Endothelial cell of umbilical vein (primary cell): ENCODE measurements around the gene ANXA9.

Source experiments
- POLR2A ChIP-seq: IDR thresholded peaks from 2 replicates; pipeline ENCODE4 v1.6.1; 2012; ENCODE audit warnings: low read depth, mild to moderate bottlenecking, control low read depth, low read length
- TF ChIP-seq, protein P1 (sequence below), 2 donors: IDR thresholded peaks; 1 replicate in 1 of 2; 2 replicates in 1 of 2; pipeline ENCODE4 v1.5.1; 2011; ENCODE audit warnings: low read length in 2 of 2, mild to moderate bottlenecking in 2 of 2, moderate library complexity in 2 of 2, control low read depth in 1 of 2, inconsistent platforms in 1 of 2, low read depth in 1 of 2; ENCODE audit not compliant: insufficient read depth in 1 of 2; ENCODE audit errors: extremely low read depth in 1 of 2

DNA sequence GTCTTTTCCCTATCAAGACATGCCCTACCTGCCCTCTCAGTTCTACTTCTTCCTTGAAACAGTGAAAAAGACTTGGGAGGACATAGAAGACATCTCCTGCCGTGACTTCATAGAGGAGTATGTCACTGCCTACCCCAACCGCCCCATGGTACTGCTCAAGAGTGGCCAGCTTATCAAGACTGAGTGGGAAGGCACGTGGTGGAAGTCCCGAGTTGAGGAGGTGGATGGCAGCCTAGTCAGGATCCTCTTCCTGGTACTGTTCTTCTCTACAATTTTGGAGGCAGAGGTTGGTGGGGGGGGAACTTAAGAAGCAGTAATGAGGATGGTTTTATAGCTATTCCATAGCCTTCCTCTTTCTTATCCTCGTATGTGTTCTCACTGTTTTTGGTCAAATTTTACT is 37.2 kb upstream of the ANXA9 start:
- no peak for TF ChIP-seq POLR2A
- TF ChIP-seq, protein P1, sequence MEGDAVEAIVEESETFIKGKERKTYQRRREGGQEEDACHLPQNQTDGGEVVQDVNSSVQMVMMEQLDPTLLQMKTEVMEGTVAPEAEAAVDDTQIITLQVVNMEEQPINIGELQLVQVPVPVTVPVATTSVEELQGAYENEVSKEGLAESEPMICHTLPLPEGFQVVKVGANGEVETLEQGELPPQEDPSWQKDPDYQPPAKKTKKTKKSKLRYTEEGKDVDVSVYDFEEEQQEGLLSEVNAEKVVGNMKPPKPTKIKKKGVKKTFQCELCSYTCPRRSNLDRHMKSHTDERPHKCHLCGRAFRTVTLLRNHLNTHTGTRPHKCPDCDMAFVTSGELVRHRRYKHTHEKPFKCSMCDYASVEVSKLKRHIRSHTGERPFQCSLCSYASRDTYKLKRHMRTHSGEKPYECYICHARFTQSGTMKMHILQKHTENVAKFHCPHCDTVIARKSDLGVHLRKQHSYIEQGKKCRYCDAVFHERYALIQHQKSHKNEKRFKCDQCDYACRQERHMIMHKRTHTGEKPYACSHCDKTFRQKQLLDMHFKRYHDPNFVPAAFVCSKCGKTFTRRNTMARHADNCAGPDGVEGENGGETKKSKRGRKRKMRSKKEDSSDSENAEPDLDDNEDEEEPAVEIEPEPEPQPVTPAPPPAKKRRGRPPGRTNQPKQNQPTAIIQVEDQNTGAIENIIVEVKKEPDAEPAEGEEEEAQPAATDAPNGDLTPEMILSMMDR (IDR thresholded peaks at IDR 0.05; ENCODE audit: extremely low read depth in 1 of 2, insufficient read depth in 1 of 2, low read depth in 1 of 2, low read length in 2 of 2): no peak
